ENCODE data around the gene GBP3.
"Not testable (repeated sequence)": the region's sequence is repeated elsewhere in the genome, so short reads cannot be mapped to it uniquely, and the experiment has no call there.

GBP3 gene

DNA sequence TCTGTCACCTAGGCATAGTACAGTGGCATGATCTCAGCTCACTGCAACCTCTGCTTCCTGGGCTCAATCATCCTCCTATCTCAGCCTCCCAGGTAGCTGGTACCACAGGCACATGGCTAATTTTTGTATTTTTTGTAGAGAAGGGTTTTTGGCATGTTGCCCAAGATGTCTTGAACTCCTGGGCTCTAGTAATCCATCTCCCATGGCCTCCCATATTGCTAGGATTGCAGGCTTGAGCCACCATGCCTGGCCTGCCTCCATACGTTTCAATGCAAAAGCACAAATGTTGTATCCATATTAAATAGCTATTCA lies 17.6 kb upstream of the GBP3 start:
- no CpG with 5 or more reads among the region's 1 CpG for WGBS, 2 experiments (ENCODE audit: insufficient coverage in 2 of 2)
- H3K27ac ChIP-seq (ENCODE audit: low read depth, low read length, severe bottlenecking): no peak overlapping the region
- H3K36me3 ChIP-seq (ENCODE audit: control insufficient read depth, insufficient read depth, low read length): no peaks in the 10 kb centered on the region
- H3K4me1 ChIP-seq (ENCODE audit: control insufficient read depth, insufficient read depth, low read length, poor library complexity, severe bottlenecking): no peaks in the 10 kb centered on the region
- no peak overlapping the region for H3K4me3 ChIP-seq (ENCODE audit: extremely low read depth, insufficient read depth, low read length, poor library complexity, severe bottlenecking)
- peaks cover 7% of the 10 kb centered on the region for H3K9me3 ChIP-seq (ENCODE audit: control insufficient read depth, low read length)

DNA sequence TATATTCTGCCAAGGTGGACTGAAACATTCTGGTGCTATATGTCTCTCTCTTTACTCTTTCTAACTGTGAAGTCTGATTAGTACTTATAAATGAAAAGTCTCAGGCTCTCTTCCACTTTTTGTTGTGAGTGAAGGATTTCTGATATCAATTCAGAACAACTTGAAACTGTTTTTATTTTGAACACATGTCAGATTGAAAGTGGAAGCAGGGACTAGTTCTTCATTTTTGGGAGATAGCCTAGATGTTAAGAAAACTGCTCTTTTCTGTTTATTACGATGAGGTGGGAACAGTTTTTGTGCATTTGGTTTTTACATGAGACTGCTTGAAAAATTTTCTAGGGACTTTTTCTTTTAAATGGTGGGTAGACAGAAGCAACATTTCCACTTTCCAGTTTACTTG lies 14.5 kb upstream of the GBP3 start:
- no peak overlapping the region for H3K4me3 ChIP-seq (ENCODE audit: extremely low read depth, insufficient read depth, low read length, poor library complexity, severe bottlenecking)
- no peaks in the 10 kb centered on the region for H3K9me3 ChIP-seq (ENCODE audit: control insufficient read depth, low read length)
- no peak overlapping the region for H3K27ac ChIP-seq (ENCODE audit: low read depth, low read length, severe bottlenecking)
- no peaks in the 10 kb centered on the region for H3K36me3 ChIP-seq (ENCODE audit: control insufficient read depth, insufficient read depth, low read length)
- WGBS, 2 experiments (ENCODE audit: insufficient coverage in 2 of 2): 100% methylated on average over 1 of the region's 1 CpG
- H3K4me1 ChIP-seq (ENCODE audit: control insufficient read depth, insufficient read depth, low read length, poor library complexity, severe bottlenecking): no peaks in the 10 kb centered on the region

DNA sequence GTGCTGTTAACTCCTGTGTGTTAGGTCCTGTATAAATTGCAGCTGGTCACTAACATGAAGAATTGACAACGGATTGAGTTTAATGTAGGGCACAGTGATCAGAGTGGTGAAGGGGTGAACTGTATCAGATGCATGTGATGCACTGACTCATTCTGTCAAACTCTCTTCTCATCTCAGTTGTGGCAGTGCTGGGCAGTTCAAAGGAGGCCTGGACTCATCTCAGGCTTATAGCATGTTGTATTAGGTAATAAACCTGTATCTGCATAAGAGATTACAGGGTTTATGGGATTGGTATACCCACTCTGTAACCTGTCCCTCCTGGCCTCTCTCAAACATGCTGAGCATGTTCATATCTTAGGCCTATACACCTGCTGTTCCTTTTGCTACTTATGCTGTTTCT lies 12.4 kb upstream of the GBP3 start:
- 90 to 100% methylated on average over 1 of the region's 1 CpG for WGBS, 2 experiments (ENCODE audit: insufficient coverage in 2 of 2)
- Histone ChIP-seq H3K27ac (ENCODE audit: low read depth, low read length, severe bottlenecking) (no peak overlapping the region), H3K4me3 (ENCODE audit: extremely low read depth, insufficient read depth, low read length, poor library complexity, severe bottlenecking) (no peak overlapping the region), H3K36me3 (ENCODE audit: control insufficient read depth, insufficient read depth, low read length) (no peaks in the 10 kb centered on the region), H3K9me3 (ENCODE audit: control insufficient read depth, low read length) (no peaks in the 10 kb centered on the region), H3K4me1 (ENCODE audit: control insufficient read depth, insufficient read depth, low read length, poor library complexity, severe bottlenecking) (no peaks in the 10 kb centered on the region)

DNA sequence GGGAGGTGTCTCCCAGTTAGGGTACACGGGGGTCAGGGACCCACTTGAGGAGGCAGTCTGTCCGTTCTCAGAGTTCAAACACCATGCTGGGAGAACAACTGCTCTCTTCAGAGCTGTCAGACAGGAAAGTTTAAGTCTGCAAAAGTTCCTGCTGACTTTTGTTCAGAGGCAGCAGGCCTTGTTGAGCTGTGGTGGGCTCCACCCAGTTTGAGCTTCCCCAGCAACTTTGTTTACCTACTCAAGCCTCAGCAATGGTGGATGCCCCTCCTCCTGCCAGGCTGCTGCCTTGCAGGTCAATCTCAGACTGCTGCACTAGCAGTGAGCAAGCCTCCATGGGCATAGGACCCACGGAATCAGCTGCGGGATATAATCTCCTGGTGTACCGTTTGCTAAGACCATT lies 11.3 kb upstream of the GBP3 start:
- not testable (repeated sequence) for H3K4me3 ChIP-seq (ENCODE audit: extremely low read depth, insufficient read depth, low read length, poor library complexity, severe bottlenecking); H3K4me1 ChIP-seq (ENCODE audit: control insufficient read depth, insufficient read depth, low read length, poor library complexity, severe bottlenecking); H3K27ac ChIP-seq (ENCODE audit: low read depth, low read length, severe bottlenecking); H3K36me3 ChIP-seq (ENCODE audit: control insufficient read depth, insufficient read depth, low read length); H3K9me3 ChIP-seq (ENCODE audit: control insufficient read depth, low read length)
- WGBS, 2 experiments (ENCODE audit: insufficient coverage in 2 of 2): 80 to 96% methylated on average over 5 of the region's 5 CpGs

DNA sequence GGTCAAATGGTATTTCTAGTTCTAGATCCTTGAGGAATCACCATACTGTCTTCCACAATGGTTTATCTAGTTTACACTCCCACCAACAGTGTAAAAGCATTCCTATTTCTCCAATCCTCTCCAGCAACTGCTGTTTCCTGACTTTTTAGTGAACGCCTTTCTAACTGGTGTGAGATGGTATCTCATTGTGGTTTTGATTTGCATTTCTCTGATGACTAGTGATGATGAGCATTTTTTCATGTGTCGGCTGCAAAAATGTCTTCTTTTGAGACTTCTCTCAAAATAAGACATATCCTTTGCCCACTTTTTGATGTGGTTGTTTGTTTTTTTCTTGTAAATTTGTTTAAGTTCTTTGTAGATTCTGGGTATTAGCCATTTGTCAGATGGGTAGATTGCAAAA lies 6.4 kb upstream of the GBP3 start:
- H3K9me3 ChIP-seq (ENCODE audit: control insufficient read depth, low read length); H3K4me1 ChIP-seq (ENCODE audit: control insufficient read depth, insufficient read depth, low read length, poor library complexity, severe bottlenecking); H3K36me3 ChIP-seq (ENCODE audit: control insufficient read depth, insufficient read depth, low read length); H3K27ac ChIP-seq (ENCODE audit: low read depth, low read length, severe bottlenecking); H3K4me3 ChIP-seq (ENCODE audit: extremely low read depth, insufficient read depth, low read length, poor library complexity, severe bottlenecking): not testable (repeated sequence)
- 100% methylated on average over 1 of the region's 2 CpGs; no CpG with 5 or more reads in 1 of the 2 experiments for WGBS, 2 experiments (ENCODE audit: insufficient coverage in 2 of 2)

DNA sequence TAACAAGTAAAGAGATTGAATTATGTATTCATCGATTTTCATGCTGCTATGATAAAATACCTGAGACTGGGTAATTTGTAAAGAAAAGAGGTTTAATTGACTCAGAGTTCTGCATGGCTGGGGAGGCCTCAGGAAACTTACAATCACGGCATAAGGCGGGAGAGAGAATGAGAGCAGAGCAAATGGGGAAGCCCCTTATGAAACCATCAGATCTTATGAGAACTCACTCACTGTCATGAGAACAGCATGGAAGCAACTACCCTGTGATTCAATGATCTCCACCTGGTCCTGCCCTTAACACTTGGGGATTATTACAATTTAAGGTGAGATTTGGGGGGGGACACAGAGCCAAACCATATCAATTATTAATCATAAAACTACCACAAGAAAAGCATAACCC lies 3.3 kb upstream of the GBP3 start:
- Histone ChIP-seq H3K36me3 (ENCODE audit: control insufficient read depth, insufficient read depth, low read length) (no peaks in the 10 kb centered on the region), H3K27ac (ENCODE audit: low read depth, low read length, severe bottlenecking) (no peak overlapping the region), H3K9me3 (ENCODE audit: control insufficient read depth, low read length) (no peaks in the 10 kb centered on the region), H3K4me3 (ENCODE audit: extremely low read depth, insufficient read depth, low read length, poor library complexity, severe bottlenecking) (no peak overlapping the region), H3K4me1 (ENCODE audit: control insufficient read depth, insufficient read depth, low read length, poor library complexity, severe bottlenecking) (peaks cover 13% of the 10 kb centered on the region)
- 91 to 97% methylated on average over 3 of the region's 3 CpGs for WGBS, 2 experiments (ENCODE audit: insufficient coverage in 2 of 2)

DNA sequence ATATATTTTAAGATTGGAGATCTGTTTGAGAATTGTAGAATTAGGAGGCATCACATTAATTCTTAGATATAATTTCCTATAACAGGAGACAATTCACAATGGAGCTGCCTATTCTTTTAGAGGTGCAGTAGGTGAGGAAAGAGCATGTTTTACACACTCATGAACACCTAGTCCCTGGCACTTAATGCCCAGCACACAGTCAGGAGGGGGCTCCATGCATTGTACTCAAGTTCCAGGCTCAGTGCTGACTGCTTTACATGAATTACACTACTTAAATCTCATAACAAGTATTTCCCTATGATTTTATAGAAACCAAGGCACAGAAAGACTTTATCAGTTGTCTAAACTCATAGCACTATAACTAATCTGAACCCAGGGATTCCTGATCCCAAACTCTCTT lies 360 bp upstream of the GBP3 start:
- Histone ChIP-seq H3K4me1 (ENCODE audit: control insufficient read depth, insufficient read depth, low read length, poor library complexity, severe bottlenecking) (peaks cover 13% of the 10 kb centered on the region), H3K36me3 (ENCODE audit: control insufficient read depth, insufficient read depth, low read length) (no peaks in the 10 kb centered on the region), H3K27ac (ENCODE audit: low read depth, low read length, severe bottlenecking) (no peak overlapping the region), H3K4me3 (ENCODE audit: extremely low read depth, insufficient read depth, low read length, poor library complexity, severe bottlenecking) (no peak overlapping the region), H3K9me3 (ENCODE audit: control insufficient read depth, low read length) (no peaks in the 10 kb centered on the region)

DNA sequence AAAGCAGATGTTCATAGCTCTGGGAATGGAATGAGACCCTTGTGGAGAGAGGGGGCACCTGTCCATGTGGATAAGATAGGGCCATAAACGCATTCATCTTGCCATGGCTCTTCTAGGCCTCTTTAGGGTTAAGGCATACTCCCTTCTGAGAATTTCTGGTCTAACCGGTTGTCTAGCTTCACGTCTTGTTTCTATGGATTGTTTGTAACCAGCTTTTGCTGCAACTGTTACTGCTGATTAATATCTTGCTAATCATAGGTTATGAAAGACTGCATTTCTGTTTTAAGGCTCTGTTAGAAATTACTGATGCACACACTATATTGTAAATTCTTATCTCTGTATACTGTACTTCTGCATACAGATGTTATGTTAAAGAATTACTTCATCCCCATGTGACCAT lies 4.3 kb downstream of the GBP3 start:
- H3K4me3 ChIP-seq (ENCODE audit: extremely low read depth, insufficient read depth, low read length, poor library complexity, severe bottlenecking); H3K36me3 ChIP-seq (ENCODE audit: control insufficient read depth, insufficient read depth, low read length); H3K27ac ChIP-seq (ENCODE audit: low read depth, low read length, severe bottlenecking); H3K9me3 ChIP-seq (ENCODE audit: control insufficient read depth, low read length): not testable (repeated sequence)
- peaks cover 13% of the 10 kb centered on the region for H3K4me1 ChIP-seq (ENCODE audit: control insufficient read depth, insufficient read depth, low read length, poor library complexity, severe bottlenecking)
- WGBS, 2 experiments (ENCODE audit: insufficient coverage in 2 of 2): no CpG with 5 or more reads among the region's 3 CpGs

DNA sequence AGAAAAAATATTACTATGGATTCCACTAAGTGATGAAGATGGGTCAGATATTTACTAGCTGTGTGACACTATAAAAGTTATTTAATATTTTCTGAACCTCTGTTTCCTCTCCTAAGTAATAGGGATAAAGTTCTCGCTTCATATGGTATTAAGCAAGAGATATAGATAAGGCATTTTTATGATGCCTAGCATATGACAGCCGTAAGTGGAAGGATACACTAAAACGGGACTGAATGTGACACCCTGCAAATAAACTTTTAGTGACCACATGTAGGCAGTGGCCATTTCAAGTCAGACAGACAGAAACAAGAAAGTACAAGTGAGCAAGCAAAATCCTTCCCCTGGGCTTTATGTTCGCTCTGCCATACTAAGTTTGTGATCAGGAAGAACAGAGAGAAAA lies 14.2 kb downstream of the GBP3 start:
- Histone ChIP-seq H3K9me3 (ENCODE audit: control insufficient read depth, low read length) (no peaks in the 10 kb centered on the region), H3K4me3 (ENCODE audit: extremely low read depth, insufficient read depth, low read length, poor library complexity, severe bottlenecking) (no peak overlapping the region), H3K27ac (ENCODE audit: low read depth, low read length, severe bottlenecking) (no peak overlapping the region), H3K4me1 (ENCODE audit: control insufficient read depth, insufficient read depth, low read length, poor library complexity, severe bottlenecking) (no peaks in the 10 kb centered on the region), H3K36me3 (ENCODE audit: control insufficient read depth, insufficient read depth, low read length) (no peaks in the 10 kb centered on the region)
- WGBS, 2 experiments (ENCODE audit: insufficient coverage in 2 of 2): 92 to 100% methylated on average over 1 to 3 of the region's 4 CpGs

DNA sequence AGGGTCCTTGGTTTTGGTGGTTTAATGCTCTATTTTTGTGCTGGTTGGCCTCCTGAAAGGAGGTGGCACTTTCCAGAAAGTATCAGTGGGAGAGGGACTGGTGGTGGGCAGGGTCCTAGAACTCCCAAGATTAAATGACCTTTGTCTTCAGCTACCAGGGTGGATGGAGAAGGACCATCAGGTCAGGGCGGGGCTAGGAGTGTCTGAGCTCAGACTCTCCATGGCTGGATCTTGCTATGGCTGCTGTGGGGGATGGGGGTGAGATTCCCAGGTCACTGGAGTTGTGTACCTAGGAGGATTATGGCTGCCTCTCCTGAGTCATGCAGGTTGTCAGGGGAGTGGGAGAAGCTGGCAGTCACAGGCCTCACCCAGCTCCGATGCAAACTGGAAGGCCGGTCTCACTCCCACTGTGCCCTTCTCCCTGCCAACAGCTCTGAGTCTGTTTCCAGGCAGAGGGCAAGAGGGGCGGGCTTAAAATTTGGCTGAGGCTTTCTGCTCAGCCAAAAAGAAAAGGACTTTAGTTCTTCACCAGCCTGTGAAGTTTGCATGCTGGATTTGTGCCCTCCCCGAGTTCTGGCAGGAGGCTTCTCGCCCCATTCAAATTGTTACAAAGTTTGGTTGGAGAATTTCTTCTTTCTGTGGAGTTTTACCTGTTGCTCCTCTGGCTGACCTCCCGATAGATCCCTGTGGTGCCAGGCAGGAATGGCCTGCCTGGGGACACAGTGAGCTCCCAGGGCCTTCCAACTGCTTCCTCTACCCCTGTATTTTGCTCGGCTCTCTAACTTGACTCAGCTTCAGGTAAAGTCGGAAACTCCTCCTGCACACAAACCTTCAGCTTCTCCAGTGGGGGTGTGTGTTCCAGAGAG lies 17.1 kb downstream of the GBP3 start:
- Histone ChIP-seq H3K9me3 (ENCODE audit: control insufficient read depth, low read length) (no peaks in the 10 kb centered on the region), H3K4me3 (ENCODE audit: extremely low read depth, insufficient read depth, low read length, poor library complexity, severe bottlenecking) (no peak overlapping the region), H3K4me1 (ENCODE audit: control insufficient read depth, insufficient read depth, low read length, poor library complexity, severe bottlenecking) (no peaks in the 10 kb centered on the region), H3K36me3 (ENCODE audit: control insufficient read depth, insufficient read depth, low read length) (no peaks in the 10 kb centered on the region), H3K27ac (ENCODE audit: low read depth, low read length, severe bottlenecking) (no peak overlapping the region)
- WGBS, 2 experiments (ENCODE audit: insufficient coverage in 2 of 2): 91 to 92% methylated on average over 5 to 7 of the region's 9 CpGs

DNA sequence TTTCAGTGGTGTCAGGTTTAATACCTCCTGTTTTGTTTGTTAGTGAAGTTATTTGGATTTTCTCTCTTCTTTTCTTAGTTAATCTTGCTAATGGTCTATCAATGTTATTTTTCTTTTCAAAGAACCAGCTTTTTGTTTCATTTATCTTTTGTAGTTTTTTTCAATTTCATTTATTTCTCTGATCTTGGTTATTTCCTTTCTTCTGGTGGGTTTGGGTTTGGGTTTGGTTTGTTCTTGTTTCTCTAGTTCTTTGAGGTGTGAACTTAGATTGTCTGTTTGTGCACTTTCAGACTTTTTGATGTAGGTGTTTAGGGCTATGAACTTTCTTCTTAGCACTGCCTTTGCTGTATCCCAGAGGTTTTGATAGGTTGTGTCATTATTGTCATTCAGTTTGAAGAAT lies 20.5 kb downstream of the GBP3 start:
- not testable (repeated sequence) for H3K4me1 ChIP-seq (ENCODE audit: control insufficient read depth, insufficient read depth, low read length, poor library complexity, severe bottlenecking); H3K27ac ChIP-seq (ENCODE audit: low read depth, low read length, severe bottlenecking)

More for the DNA sequence above, 20.5 kb downstream of the GBP3 start:
- H3K9me3 ChIP-seq (ENCODE audit: control insufficient read depth, low read length); H3K4me3 ChIP-seq (ENCODE audit: extremely low read depth, insufficient read depth, low read length, poor library complexity, severe bottlenecking); H3K36me3 ChIP-seq (ENCODE audit: control insufficient read depth, insufficient read depth, low read length): not testable (repeated sequence)
